Brain microvascular endothelial cell (primary cell): ENCODE data around the gene ACSS2.

Experiments
- DNase-seq: peaks from one replicate; pipeline ENCODE4 v3.0.0-alpha.2; 2020
- H3K27ac ChIP-seq: fragments of 250-450 bp; sonication (Bioruptor Pico); 2 replicates; pipeline ENCODE4 v1.5.1; 2020; ENCODE audit warnings: mild to moderate bottlenecking, moderate library complexity
- H3K27me3 ChIP-seq: fragments of 250-450 bp; sonication (Bioruptor Pico); replicated peaks from 2 replicates; pipeline ENCODE4 v1.5.1; 2020; ENCODE audit warnings: mild to moderate bottlenecking
- H3K36me3 ChIP-seq: fragments of 250-450 bp; sonication (Bioruptor Pico); replicated peaks from 2 replicates; pipeline ENCODE4 v1.5.1; 2020; ENCODE audit warnings: mild to moderate bottlenecking
- H3K4me3 ChIP-seq: 2 replicates; pipeline ENCODE4 v1.5.1; 2011; ENCODE audit warnings: low read depth, mild to moderate bottlenecking, control low read depth, low read length, moderate library complexity
- in situ Hi-C: cut with HindIII; loops from 2 replicates; pipeline ENCODE4 v1.10.0; 2017; ENCODE audit warnings: low sequenced_read_pairs, low pct_ligation_motif_present
- TF ChIP-seq, protein P1 (sequence below): IDR thresholded peaks from 2 replicates; pipeline ENCODE4 v1.5.1; 2011; ENCODE audit warnings: low read depth, mild to moderate bottlenecking, moderate library complexity, low read length, control low read depth, inconsistent platforms; ENCODE audit errors: missing control alignments

The ACSS2 gene

DNA sequence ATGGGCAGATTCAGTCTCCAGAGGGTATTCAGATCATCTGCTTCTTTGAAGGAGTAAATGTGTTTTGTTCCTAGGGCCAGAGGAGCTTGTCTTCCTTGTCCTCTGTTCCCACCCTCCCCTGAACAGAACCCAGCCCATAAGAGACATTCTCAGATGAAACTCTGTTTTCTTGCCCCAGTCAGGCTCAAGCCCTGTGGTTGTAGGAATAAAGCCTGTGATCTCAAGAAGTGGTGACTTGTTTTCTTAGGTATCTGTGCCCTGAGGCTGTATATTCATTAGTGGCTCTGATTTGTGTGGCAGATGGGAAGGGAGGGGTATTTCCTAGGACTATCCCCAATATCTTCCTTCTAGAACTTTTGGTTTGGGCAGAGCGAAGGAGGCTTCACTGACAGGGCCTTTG lies 51.3 kb downstream of the ACSS2 start:
- DNase-seq: no peak
- H3K27ac ChIP-seq: no peak overlapping the region
- no peaks in the 10 kb centered on the region for H3K27me3 ChIP-seq
- H3K4me3 ChIP-seq: no peak overlapping the region
- peaks cover 48% of the 10 kb centered on the region for H3K36me3 ChIP-seq
- TF ChIP-seq, protein P1, sequence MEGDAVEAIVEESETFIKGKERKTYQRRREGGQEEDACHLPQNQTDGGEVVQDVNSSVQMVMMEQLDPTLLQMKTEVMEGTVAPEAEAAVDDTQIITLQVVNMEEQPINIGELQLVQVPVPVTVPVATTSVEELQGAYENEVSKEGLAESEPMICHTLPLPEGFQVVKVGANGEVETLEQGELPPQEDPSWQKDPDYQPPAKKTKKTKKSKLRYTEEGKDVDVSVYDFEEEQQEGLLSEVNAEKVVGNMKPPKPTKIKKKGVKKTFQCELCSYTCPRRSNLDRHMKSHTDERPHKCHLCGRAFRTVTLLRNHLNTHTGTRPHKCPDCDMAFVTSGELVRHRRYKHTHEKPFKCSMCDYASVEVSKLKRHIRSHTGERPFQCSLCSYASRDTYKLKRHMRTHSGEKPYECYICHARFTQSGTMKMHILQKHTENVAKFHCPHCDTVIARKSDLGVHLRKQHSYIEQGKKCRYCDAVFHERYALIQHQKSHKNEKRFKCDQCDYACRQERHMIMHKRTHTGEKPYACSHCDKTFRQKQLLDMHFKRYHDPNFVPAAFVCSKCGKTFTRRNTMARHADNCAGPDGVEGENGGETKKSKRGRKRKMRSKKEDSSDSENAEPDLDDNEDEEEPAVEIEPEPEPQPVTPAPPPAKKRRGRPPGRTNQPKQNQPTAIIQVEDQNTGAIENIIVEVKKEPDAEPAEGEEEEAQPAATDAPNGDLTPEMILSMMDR: no peak
- in situ Hi-C loops: no loop called here

DNA sequence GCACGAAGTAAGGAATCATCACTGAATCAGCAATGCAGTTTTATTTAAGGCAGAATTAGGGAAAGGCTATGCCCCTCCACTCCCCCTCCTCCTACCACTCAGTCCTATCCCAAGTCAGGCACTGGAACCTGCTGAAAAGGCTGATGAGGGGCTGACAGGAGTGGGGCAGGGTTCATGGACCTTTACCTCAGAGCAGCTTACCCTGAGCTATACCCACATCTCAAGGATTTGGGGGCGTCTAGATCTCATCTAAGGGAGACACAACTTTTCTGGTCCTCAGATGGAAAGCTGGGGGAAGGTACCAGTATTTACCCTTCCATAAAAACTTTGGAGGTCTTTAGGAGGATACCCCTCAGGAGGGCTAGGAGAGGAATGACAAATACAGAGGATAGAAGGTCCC lies 52.0 kb downstream of the ACSS2 start:
- Histone ChIP-seq H3K36me3 (peaks cover 50% of the 10 kb centered on the region), H3K27me3 (no peaks in the 10 kb centered on the region), H3K4me3 (no peak overlapping the region), H3K27ac (no peak overlapping the region)
- DNase-seq: no peak
- TF ChIP-seq, protein P1: no peak
- in situ Hi-C loops: no loop called here

DNA sequence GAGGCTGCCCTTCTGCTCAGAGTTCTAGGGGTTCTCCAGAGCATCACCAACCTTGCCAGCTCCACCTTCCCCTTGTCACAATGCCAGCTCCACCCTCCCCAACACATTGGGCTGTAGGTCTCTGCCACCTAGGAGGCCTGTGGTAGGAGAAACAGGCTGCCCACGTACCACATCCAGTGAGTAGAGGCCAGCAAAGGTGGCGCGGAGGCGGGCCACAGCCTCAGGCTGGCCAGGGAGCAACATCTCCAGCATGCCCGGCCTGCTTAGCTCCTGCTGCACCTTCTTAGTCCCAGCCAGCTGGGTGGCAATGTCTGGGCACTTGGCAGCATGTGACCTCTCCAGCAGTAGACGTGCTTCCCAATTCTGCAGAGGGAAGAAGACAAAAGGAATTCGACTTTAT lies 55.4 kb downstream of the ACSS2 start:
- H3K36me3 ChIP-seq: peaks cover 51% of the 10 kb centered on the region
- in situ Hi-C loops: no loop called here
- H3K27me3 ChIP-seq: no peaks in the 10 kb centered on the region
- TF ChIP-seq, protein P1: no peak
- no peak overlapping the region for H3K27ac ChIP-seq
- DNase-seq: no peak
- no peak overlapping the region for H3K4me3 ChIP-seq

DNA sequence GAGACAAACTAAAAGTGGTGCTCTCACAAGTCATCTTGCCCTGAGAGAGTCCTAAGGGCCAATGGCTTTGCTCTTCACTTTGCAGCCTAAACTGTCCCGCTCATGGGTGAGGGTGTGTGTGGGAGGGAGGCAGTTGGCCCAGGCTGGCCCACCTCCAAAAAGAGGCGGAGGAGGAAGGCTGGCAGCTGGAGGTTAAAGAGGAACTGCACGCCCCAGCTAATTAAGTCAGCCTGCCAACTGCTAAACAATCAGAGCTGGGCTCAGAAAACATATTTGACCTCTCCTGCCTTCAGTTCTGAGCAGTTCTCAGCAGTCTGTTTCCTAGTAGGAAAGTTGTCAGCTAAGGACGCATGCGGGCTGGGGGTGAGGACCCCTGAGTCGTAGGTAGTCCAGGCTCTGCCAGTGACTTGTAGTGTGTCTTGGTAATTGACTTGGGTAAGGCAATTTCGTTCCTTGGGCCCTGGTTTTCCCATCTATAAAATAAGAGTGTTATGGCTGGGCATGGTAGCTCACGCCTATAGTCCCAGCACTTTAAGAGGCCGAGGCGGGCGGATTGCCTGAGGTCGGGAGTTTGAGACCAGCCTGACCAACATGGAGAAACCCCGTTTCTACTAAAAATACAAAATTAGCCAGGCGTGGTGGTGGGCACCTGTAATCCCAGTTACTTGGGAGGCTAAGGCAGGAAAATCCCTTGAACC lies 62.2 kb downstream of the ACSS2 start:
- TF ChIP-seq, protein P1: no peak
- peaks cover 46% of the 10 kb centered on the region for H3K36me3 ChIP-seq
- in situ Hi-C loops: no loop called here
- no peak overlapping the region for H3K4me3 ChIP-seq
- H3K27me3 ChIP-seq: no peaks in the 10 kb centered on the region
- H3K27ac ChIP-seq: no peak overlapping the region
- DNase-seq: no peak

DNA sequence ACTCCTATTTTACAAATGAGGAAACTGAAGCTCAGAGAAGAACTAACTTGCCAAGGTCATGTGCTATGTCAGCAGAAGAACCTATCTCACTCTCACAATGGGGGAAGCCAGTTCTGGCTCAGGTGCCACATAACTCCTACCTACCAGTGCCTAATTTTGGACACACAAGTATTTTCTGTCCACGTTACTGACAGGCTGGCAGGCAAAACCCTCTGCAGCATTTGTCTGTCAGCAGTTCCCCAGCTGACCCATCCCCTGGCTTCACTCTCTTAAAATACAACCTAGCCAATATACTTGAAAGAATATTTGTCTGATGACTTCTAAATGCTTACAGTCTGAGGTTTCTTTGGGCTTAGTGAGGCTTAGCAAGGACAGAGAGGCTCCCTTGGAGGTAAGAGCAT lies 63.7 kb downstream of the ACSS2 start:
- Histone ChIP-seq H3K36me3 (peaks cover 46% of the 10 kb centered on the region), H3K27me3 (no peaks in the 10 kb centered on the region), H3K27ac (no peak overlapping the region), H3K4me3 (no peak overlapping the region)
- no peak for DNase-seq
- TF ChIP-seq, protein P1: no peak
- in situ Hi-C loops: no loop called here

DNA sequence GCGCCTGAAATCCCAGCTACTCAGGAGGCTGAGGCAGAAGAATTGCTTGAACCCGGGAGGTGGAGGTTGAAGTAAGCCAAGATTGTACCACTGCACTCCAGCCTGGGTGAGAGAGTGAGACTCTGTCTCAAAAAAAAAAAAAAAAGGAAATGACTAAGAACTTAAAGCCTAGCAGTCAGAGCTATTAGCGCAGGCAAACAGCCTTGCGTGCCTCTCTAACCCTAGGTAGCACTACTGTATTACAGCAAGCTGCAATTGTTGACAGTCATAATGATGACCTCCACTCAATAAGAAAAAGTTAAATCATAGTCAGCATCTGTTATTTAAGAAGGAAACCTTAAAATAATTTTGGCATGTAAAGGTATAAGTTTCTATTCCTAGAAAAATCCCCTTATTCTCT lies 64.8 kb downstream of the ACSS2 start:
- peak; percentile 23 for DNase-seq

More for the DNA sequence above, 64.8 kb downstream of the ACSS2 start:
- in situ Hi-C loops: no loop called here
- Histone ChIP-seq H3K4me3 (no peak overlapping the region), H3K27ac (no peak overlapping the region), H3K27me3 (no peaks in the 10 kb centered on the region), H3K36me3 (peaks cover 50% of the 10 kb centered on the region)
- TF ChIP-seq, protein P1: no peak
